NCI-H526 treated with DMSO at 0.1 percent for 48 hours (cell line): ENCODE measurements around the gene POLR2A.
"Not testable (repeated sequence)": the region's sequence is repeated elsewhere in the genome, so short reads cannot be mapped to it uniquely, and the experiment has no call there.

ENCODE experiments used
- DNase-seq: peaks from one replicate; lab custom pipeline; 2025; lab: John Stamatoyannopoulos, UW

Gene POLR2A

DNA sequence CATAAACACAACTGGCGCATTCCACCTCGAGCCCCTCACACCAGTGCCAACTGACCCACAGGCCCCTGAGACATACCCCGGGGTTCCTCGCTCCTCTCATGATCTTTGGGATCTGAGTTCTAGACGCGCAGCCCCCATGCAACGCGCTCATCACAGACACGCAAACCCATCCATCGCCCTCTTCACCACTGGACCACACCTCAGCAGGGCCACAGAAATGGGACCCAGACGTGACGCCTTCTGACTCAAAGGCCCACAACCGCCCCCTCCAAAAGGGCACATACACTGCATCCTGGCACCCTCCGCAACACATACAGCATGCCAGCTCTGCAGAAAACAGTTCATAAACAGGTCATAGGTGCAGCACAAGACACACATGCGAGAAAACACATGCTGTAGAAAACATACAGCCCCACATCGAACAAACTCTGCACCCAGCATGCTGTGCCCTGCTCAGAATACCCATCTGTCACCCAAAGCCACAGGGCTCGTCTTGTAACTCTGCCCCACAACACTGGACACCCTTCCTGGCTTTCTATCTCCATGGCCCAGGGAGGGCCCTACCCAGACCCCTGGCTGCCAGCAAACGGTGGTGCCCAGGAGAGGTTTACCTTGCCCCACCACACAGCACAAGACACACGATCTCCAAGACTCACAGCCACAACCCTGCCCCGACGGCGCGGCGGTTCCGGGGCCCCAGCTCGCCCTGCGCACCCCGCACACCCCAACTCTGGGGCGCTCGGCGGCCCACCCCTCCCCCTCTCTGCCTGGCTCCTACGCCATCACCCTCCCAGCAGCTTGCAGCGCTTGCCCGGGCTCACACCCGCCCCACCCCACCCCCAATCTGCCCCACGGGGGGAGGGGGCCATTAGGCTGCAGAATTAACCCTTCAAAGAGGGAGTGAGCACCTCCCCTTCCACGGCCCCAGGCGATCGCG is 5.6 kb upstream of the POLR2A start:
- peak; percentile 2 for DNase-seq

DNA sequence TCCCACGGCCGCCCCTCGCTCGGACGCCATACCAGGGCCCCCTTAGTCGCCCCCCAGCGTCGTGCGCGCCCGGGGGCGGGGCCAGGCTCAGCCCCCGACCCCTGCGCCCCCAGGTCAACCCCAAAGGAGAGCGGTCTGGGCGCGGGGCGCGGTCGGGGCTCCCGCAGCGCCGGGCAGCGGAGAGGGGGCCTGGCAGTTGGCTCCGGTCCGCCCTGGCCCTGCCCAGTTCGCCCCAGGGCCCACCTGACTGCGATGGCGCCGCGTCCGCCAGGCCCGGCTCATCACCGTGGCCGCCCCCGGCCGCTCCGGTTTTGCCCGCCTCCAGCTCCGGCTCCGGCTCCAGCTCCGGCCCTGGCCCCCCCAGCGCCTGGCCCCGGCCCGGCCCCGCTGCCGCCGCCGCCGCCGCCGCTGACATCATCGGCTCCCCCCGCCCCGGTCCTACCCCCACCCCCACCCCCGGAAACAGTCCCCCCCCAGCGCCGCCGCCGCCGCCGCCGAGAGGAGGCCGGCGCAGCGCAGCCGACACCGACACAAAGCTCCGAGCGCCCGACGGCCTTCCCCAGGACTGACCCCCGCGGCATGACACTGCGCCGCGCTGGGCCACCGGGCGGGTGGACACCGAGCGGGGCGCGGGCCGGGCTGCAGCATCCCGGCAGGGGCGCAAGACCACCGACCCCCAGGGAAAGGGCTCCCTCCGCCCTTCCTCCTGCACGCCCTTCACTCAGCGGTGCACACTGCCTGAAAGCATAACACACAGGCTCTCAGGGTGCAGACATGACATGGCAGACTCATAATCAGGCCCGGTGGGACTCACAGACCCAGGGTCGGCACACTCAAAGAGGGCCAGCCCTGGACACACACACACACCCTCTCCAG is 4.7 kb upstream of the POLR2A start, which contains the start of gene ZBTB4:
ZBTB4 (minus strand) TSS at position 419 of the 876 bp plus-strand sequence. CDS start 12,830 bp downstream, outside the sequence.
- DNase-seq = no peak

DNA sequence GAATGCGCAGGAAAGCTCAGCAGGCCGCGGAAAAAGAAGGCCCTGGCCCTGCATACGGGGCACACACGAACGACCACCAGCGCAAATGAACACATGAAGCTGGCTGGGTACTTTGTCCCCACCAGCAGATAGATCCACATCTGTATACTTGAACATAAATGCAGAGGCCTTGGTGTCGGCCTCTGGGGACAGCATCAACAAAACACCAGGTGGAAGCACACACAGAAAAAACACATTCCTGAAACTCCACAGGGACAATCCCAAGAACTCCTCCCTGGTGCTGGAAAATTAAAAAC is 4.1 kb upstream of the POLR2A start:
- no peak for DNase-seq

GRCh38 chr17:7481275-7481674 is 2.9 kb upstream of the POLR2A start, which contains the start of gene SLC35G6:
Gene SLC35G6 (plus strand): TSS chr17:7481446. CDS start chr17:7481517, 71 bp downstream.
- not testable (repeated sequence) for DNase-seq

GRCh38 chr17:7481842-7482741 is 2.1 kb upstream of the POLR2A start:
- DNase-seq = not testable (repeated sequence)

DNA sequence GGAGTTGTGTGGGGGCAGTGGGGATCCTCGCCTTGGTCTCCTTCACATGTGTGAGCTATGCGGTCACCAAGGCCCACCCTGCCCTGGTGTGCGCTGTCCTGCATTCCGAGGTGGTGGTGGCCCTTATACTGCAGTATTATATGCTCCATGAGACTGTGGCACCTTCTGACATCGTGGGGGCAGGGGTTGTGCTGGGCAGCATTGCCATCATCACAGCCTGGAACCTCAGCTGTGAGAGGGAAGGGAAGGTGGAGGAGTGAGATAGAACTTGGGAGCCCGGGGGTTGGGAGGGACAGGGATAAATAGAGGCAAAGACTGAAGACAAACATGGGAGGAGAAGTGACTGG is 1.5 kb upstream of the POLR2A start:
- DNase-seq = not testable (repeated sequence)

DNA sequence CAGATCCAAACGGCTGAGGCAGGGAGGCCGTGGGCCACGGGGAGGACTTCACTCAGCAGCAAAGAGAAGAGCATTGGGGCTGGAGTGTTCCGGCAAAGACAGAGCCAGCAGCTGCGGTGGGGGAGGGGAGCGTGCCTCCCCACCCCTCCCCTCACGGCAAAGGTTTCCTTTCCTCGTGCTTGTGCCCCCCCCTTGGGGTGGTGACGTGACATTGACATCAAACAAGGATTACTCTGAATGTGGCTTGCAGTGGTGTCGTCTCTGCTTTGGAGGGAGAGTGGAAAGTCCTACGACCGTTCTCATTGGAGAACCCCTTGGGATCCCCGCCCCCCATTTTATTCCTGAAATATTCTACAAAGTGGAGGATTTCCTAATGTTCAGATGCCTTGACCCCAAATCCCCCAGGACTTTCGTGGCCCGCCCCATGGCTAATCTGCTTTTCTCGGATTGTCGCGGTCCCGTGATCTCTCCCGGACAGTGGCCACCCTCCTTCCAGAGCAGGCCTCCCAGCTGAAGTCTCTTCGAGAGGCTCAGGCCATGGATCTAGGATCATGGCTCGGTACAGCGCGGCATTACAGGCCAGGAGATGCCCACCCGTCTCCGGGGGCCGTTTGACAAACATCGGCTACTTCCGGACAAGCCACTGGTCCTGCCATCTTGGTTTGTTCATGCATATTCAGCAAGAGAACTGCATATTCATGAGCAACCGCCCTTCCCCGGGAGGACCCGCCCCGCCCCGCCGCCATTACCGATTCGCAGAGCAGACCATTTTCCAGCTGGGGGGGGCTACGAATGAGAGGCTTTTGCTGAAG is 705 bp upstream of the POLR2A start:
- peak; percentile 87 for DNase-seq

DNA sequence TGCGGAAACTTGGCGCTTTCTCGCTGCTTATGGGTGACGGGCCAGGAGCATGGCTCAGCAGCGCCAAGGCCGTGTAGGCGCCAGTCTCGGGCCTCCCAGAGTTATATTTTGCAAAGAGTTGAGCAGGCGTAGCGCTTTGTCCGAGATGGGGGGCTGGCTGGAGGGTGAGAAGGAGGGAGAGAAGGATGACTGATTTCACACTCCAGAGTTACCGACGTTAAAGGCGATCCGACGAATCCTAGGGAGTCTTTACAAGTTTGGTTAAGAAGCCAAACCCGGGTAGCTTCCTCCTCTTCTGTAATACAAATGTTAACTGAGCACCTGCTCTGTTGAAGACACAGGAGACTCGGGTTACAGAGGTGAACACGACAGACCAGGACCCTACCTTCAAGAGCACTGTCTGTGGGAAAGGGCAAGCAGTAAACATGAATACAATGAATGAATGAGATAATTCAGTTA is 782 bp downstream of the POLR2A start:
- DNase-seq = peak; percentile 8

DNA sequence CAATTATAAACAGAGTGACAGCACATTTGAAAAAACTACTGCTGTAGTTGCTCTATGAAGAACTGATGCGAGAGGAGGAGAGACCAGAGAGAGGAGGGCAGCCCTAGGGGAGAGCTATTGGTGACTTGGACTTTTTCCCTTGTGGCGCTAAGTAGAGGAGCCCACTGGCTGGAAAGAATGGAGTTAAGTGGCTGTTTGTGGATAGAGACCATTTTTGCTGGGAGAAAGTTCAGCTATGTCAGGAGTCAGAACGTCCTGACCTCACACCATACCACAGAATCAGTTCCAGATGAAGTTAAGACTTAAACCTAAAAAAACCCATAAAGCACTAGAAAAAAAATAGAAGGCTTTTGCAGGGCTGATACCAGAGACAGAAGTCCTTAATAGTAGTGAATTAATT is 2.0 kb downstream of the POLR2A start:
- DNase-seq = no peak

DNA sequence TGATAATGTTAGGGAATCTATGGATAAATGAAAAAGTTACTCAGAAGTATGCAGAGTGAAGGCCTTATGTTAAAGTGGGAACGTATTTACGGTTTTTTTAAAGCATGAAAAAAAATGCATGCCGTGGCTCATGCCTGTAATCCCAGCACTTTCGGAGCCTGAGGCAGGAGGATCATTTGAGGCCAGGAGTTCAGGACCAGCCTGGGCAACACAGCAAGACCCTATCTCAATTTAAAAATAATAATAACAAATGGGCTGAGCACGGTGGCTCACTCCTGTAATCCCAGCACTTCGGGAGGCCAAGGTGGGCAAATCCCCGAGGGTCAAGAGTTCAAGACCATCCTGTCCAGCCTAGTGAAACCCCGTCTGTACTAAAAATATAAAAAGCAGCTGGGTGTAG is 6.0 kb downstream of the POLR2A start:
- DNase-seq = no peak

DNA sequence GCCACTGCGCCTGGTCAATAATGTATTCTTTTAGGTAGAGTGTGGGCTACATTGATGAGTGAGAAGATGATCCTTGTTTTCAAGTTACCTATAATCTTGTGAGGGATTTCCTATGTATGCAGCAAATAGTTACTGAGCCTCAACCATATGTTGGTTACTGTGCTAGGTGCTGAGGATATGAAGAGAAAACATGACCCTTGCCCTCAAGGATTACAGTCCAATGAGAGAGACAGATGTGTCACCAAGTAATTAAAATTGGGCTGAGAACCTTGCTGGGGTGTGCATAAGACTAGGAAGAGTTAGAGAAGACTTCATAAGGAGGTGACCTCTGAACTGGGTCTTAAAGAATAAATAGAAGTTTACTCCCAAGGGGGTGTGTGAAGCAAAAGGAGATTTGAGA is 7.4 kb downstream of the POLR2A start:
- DNase-seq = no peak

DNA sequence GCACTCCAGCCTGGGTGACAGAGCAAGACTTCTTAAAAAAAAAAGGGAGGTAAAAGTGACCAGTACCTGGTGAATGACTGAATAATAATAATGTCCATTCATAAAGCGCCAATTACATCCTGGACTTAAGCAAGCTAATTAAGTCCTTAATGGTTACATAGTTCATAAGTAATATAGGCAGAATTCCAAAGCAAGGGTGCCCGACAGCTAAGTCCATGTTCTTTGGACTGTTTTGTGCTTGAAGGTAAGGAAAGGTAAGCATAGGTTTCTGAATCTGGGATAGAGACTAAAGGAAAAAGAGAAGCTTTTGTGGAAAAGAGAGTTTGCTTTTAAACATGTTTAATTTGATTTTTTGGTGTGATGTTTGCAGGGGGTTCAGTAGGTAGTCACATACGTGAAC is 9.8 kb downstream of the POLR2A start:
- no peak for DNase-seq

DNA sequence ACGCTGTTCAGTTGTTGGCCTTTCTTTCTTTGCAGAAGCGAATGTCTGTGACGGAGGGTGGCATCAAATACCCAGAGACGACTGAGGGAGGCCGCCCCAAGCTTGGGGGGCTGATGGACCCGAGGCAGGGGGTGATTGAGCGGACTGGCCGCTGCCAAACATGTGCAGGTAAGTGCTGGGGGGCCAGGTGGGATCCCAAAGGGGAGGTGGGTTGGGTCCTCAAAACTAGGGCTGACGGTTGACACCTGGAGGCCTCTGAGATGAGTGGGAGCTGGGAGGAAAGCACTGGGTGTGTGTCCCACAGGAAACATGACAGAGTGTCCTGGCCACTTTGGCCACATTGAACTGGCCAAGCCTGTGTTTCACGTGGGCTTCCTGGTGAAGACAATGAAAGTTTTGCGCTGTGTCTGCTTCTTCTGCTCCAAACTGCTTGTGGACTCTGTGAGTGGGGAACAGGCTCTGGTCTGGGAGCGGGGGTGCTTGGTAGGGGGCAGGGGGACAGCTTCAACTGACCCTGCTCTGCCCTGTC is 11.8 kb downstream of the POLR2A start:
- DNase-seq = no peak

- no peak for DNase-seq
Measured at GRCh38 chr17:7496470-7497183, 12.5 kb downstream of the POLR2A start.

GRCh38 chr17:7497228-7497627 is 13.1 kb downstream of the POLR2A start:
- DNase-seq = no peak

GRCh38 chr17:7497636-7498035 is 13.5 kb downstream of the POLR2A start:
- DNase-seq = no peak

DNA sequence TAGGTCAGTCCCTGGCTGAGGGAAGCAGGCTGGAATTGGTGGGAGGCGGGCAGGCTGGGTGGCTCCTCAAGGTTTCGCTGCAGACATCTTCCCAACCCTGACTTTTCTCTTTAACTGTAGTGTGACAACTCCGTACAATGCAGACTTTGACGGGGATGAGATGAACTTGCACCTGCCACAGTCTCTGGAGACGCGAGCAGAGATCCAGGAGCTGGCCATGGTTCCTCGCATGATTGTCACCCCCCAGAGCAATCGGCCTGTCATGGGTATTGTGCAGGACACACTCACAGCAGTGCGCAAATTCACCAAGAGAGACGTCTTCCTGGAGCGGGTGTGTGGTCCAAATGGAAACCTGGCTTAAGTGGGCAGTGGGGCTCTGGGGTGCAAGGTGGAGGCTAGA is 15.0 kb downstream of the POLR2A start:
- no peak for DNase-seq

DNA sequence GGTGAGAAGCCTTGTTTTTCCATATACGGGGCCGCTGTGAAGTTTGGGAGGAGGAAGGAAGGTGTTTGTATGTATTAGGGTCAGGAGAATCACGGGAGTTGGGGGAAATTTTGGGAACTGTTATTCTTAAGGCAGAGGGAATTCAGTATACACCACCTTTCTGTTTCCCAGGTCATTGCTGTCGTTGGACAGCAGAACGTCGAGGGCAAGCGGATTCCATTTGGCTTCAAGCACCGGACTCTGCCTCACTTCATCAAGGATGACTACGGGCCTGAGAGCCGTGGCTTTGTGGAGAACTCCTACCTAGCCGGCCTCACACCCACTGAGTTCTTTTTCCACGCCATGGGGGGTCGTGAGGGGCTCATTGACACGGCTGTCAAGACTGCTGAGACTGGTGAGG is 17.6 kb downstream of the POLR2A start:
- no peak for DNase-seq

- no peak for DNase-seq
Measured at GRCh38 chr17:7502171-7502847, 18.1 kb downstream of the POLR2A start.
